Calu3 (cell line): ENCODE data around the gene PROM1. TPM values are rescaled to one million over a fixed set of nuclear protein-coding genes. Genes with fewer than 3 reads are reported as not detected.

Experiments
- BruUV-seq: library from RNA; stranded (reverse); fragments of 400-500 nt; replicated peaks from 2 replicates; lab custom pipeline; 2021; lab: Mats Ljungman, UMichigan
- CTCF ChIA-PET: fragments of 300-600 bp; sonication (Branson Sonifier 250); formaldehyde crosslinking; loops from one replicate; lab custom pipeline; 2022; ENCODE audit warnings: antibody characterized with exemption; lab: Charles Lee
- DNase-seq: peaks from one replicate; pipeline ENCODE4 v3.0.0; 2022
- H3K27ac Mint-ChIP-seq: one replicate; pipeline ENCODE4 v1.8.0; 2022; ENCODE audit warnings: mixed read lengths; ENCODE audit not compliant: unreplicated experiment
- H3K27me3 Mint-ChIP-seq: one replicate; pipeline ENCODE4 v1.8.0; 2022; ENCODE audit warnings: mixed read lengths; ENCODE audit not compliant: unreplicated experiment
- H3K36me3 Mint-ChIP-seq: one replicate; pipeline ENCODE4 v1.8.0; 2022; ENCODE audit warnings: mild to moderate bottlenecking, moderate library complexity, mixed read lengths; ENCODE audit not compliant: insufficient read depth, unreplicated experiment
- H3K4me1 Mint-ChIP-seq: one replicate; pipeline ENCODE4 v1.8.0; 2022; ENCODE audit warnings: mild to moderate bottlenecking, low read depth, mixed read lengths; ENCODE audit not compliant: unreplicated experiment
- H3K4me3 Mint-ChIP-seq: one replicate; pipeline ENCODE4 v1.8.0; 2022; ENCODE audit warnings: mild to moderate bottlenecking, low read depth, moderate library complexity, mixed read lengths; ENCODE audit not compliant: unreplicated experiment
- H3K9me3 Mint-ChIP-seq: one replicate; pipeline ENCODE4 v1.8.0; 2022; ENCODE audit warnings: low read depth, mixed read lengths; ENCODE audit not compliant: unreplicated experiment
- intact Hi-C: fragments of 100-400 bp; cut with micrococcal nuclease; formaldehyde crosslinking; loops from one replicate; pipeline ENCODE4 v1.10.0; 2022; ENCODE audit not compliant: unreplicated experiment
- total RNA-seq: library from RNA; stranded (reverse); gene quantifications from 2 replicates; pipeline ENCODE4 v1.2.3, GENCODE V29; 2022
- TF ChIP-seq, protein P1 (sequence below): fragments of 200-600 bp; IDR thresholded peaks from one replicate; pipeline ENCODE4 v1.8.0; 2022; ENCODE audit warnings: antibody characterized with exemption; ENCODE audit not compliant: unreplicated experiment

The PROM1 gene
- total RNA-seq, 1 experiment from 2014 or later: 73.9 TPM

DNA sequence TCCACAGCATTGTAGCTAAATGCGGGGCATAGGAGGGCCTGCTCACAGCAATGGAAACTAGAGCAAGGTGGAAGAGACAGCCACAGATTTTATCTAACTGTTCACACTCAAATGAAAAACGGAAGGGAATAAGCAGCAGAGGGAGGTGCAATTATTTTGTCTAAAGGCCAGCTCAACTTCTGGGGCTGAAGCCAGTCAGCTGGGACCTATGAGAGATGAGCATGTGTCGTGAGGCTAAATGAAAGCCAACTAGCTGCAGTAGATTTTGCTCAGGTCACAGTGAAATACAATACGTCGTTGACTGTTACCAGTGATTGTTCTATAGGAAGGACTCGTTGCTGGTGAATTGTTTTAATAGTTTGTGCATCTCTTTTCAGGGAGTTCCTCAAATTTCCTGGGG is 94.4 kb downstream of the PROM1 start:
- intact Hi-C loops: no loop called here
- no peaks in the 10 kb centered on the region for H3K36me3 Mint-ChIP-seq
- no peaks in the 10 kb centered on the region for H3K4me1 Mint-ChIP-seq
- H3K27ac Mint-ChIP-seq: no peak overlapping the region
- no TSS peak for BruUV-seq
- TF ChIP-seq, protein P1, sequence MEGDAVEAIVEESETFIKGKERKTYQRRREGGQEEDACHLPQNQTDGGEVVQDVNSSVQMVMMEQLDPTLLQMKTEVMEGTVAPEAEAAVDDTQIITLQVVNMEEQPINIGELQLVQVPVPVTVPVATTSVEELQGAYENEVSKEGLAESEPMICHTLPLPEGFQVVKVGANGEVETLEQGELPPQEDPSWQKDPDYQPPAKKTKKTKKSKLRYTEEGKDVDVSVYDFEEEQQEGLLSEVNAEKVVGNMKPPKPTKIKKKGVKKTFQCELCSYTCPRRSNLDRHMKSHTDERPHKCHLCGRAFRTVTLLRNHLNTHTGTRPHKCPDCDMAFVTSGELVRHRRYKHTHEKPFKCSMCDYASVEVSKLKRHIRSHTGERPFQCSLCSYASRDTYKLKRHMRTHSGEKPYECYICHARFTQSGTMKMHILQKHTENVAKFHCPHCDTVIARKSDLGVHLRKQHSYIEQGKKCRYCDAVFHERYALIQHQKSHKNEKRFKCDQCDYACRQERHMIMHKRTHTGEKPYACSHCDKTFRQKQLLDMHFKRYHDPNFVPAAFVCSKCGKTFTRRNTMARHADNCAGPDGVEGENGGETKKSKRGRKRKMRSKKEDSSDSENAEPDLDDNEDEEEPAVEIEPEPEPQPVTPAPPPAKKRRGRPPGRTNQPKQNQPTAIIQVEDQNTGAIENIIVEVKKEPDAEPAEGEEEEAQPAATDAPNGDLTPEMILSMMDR: no peak
- H3K4me3 Mint-ChIP-seq: no peak overlapping the region
- no peak for DNase-seq
- CTCF ChIA-PET: no interaction called here
- H3K27me3 Mint-ChIP-seq: no peaks in the 10 kb centered on the region
- no peaks in the 10 kb centered on the region for H3K9me3 Mint-ChIP-seq

DNA sequence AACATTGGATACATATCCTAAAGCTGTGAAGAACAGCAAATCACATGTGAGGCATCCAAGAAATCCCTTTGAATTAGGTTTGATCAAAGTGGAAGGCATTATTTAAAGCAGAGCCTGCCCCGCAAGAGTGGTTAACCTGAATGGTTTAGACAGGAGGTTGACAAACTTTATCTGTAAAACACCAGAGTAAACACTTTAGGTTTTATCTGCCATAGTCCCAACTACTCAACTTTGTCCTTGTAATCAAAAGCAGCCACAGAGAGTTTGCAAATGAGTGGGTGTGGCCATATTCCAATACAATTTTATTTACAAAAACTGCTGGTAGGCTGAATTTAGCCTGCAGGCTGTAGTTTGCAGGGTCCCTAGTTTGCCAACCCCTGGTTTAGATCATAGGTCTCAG is 95.6 kb downstream of the PROM1 start:
- TF ChIP-seq, protein P1: no peak
- Mint-ChIP-seq H3K4me1 (no peaks in the 10 kb centered on the region), H3K27ac (no peak overlapping the region), H3K4me3 (no peak overlapping the region), H3K27me3 (no peaks in the 10 kb centered on the region), H3K36me3 (no peaks in the 10 kb centered on the region), H3K9me3 (no peaks in the 10 kb centered on the region)
- CTCF ChIA-PET: no interaction called here
- intact Hi-C loops: no loop called here
- no peak for DNase-seq
- no TSS peak for BruUV-seq

DNA sequence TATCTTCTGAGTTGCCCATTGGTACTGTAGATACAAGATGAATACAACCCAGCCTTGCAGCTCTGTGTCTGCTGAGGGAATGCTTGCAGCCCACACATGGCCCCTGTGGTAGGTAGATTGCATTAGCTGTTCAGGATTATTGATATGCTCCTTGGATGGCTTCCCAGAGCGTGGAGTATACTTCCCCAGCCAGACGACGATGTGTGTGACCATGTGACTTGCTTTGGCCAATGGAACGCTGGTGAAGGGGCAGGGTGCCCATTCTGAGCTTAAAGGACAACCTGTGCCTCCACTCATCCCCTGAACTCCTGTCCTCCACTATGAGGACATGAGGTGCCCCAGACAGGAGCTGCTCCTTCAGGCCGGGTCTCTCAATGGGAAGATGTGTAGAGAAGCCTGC is 96.9 kb downstream of the PROM1 start:
- CTCF ChIA-PET: no interaction called here
- H3K4me3 Mint-ChIP-seq: no peak overlapping the region
- DNase-seq: no peak
- H3K36me3 Mint-ChIP-seq: no peaks in the 10 kb centered on the region
- BruUV-seq: no TSS peak
- intact Hi-C loops: no loop called here
- H3K27me3 Mint-ChIP-seq: no peaks in the 10 kb centered on the region
- H3K27ac Mint-ChIP-seq: no peak overlapping the region
- no peaks in the 10 kb centered on the region for H3K9me3 Mint-ChIP-seq
- TF ChIP-seq, protein P1: no peak
- no peaks in the 10 kb centered on the region for H3K4me1 Mint-ChIP-seq

DNA sequence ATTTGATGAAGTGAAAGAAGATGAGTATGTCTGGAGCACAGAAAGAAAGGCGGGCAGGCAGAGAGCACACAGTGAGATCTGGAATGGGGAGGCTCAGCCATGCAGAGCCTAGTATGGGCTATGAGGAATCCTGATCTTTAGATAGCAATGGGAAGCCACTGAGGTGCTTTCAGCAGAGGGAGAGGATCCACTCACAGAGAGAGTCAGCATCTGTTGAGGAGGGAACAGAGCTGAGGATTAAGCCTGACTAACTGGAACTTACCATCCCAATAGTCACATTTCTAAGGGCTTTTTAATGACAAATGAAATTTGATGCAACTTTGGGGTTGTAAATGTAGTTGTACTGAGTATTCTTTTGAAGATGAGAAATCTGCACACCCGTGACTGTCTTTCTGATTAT is 100.2 kb downstream of the PROM1 start:
- no peak overlapping the region for H3K27ac Mint-ChIP-seq
- no TSS peak for BruUV-seq
- DNase-seq: no peak
- H3K9me3 Mint-ChIP-seq: no peaks in the 10 kb centered on the region
- intact Hi-C loops: no loop called here
- TF ChIP-seq, protein P1: no peak
- CTCF ChIA-PET: no interaction called here
- no peaks in the 10 kb centered on the region for H3K4me1 Mint-ChIP-seq
- no peak overlapping the region for H3K4me3 Mint-ChIP-seq
- no peaks in the 10 kb centered on the region for H3K36me3 Mint-ChIP-seq
- H3K27me3 Mint-ChIP-seq: no peaks in the 10 kb centered on the region
